ENCODE data around the gene OR4D2. TPM values are rescaled to one million over a fixed set of nuclear protein-coding genes. Genes with fewer than 3 reads are reported as not detected.

Gene OR4D2
- total and polyA plus RNA-seq, 2 of the 8 experiments (the other 6 are each of a cell fraction or from before 2014, with no cell fraction given) = not detected

DNA sequence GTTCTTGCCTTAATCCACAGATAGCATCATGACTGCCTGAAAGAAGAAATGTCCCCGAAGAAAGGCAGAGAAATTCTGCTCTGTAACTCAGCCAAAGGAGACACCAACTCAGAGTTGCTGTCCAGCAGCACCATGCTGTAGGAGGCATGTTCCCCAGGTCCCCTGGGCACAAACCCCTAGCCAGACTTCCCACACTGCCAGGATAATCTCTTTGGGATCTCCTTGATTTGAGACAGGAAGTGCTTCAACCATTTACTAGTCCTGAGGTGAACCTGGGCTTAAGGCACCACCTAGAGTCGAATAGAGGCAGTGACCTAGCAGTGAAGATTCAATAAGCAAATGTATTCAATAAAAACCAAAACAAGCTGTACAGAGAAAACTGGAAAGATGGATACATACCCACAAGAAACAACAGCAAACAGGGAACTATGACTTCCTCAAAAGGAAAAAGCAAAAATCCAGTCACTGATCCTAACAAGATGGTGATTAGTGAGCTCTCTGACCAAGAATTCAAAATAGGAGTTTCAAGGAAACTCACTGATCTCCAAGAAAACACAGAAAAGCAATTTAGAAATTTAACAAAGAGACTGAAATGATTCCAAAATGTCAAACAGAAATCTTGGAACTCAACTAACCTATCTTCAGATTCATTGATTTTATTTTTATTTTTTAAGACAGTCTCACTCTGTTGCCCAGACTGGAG is 5.7 kb downstream of the OR4D2 start (continued):
- TF ChIP-seq EGR1 (IDR thresholded peaks at IDR 0.05; ENCODE audit: borderline replicate concordance, low read depth, low read length) (no peak), KDM4A (IDR thresholded peaks at IDR 0.05; ENCODE audit: low read depth, low read length, severe bottlenecking) (no peak), SP2 (IDR thresholded peaks at IDR 0.05; ENCODE audit: low read length) (no peak), RFX5 (IDR thresholded peaks at IDR 0.05; ENCODE audit: borderline replicate concordance, low read depth, low read length) (no peak), TCF12 (IDR thresholded peaks at IDR 0.05; ENCODE audit: low read depth, low read length) (no peak), SUZ12 (IDR thresholded peaks at IDR 0.05; ENCODE audit: low read length) (no peak), GTF2F1 (IDR thresholded peaks at IDR 0.05; ENCODE audit: borderline replicate concordance, low read depth, low read length) (no peak), BACH1 (IDR thresholded peaks at IDR 0.05; ENCODE audit: low read length) (no peak), POLR2AphosphoS5 (IDR thresholded peaks at IDR 0.05; ENCODE audit: low read depth, low read length) (no peak), TAF7 (optimal IDR thresholded peaks at IDR 0.05; ENCODE audit: borderline replicate concordance, low read depth, low read length) (no peak), HDAC6 (IDR thresholded peaks at IDR 0.05; ENCODE audit: low read depth, low read length) (no peak), HDAC2 (IDR thresholded peaks at IDR 0.05; ENCODE audit: borderline replicate concordance in 1 of 2, low read depth in 2 of 2, low read length in 2 of 2) (no peak), CTCF (IDR thresholded peaks at IDR 0.05; ENCODE audit: control extremely low read depth in 1 of 3, insufficient read depth in 1 of 3, low read depth in 1 of 3, low read length in 3 of 3) (peak in 2 of 3 experiments; percentile 73 to 77; a peak in 3 of 4 replicates), MAX (IDR thresholded peaks at IDR 0.05) (peak; percentile 60), EP300 (IDR thresholded peaks at IDR 0.05; ENCODE audit: borderline replicate concordance in 1 of 2, low read depth in 2 of 2, low read length in 2 of 2) (no peak), JUND (IDR thresholded peaks at IDR 0.05; ENCODE audit: low read length) (no peak), RAD21 (IDR thresholded peaks at IDR 0.05 in 1 of 2, conservative IDR thresholded peaks at IDR 0.05 in 1 of 2; ENCODE audit: low read depth in 2 of 2, low read length in 2 of 2) (peak; percentile 87 to 92), YY1 (IDR thresholded peaks at IDR 0.05; ENCODE audit: low read depth, low read length) (peak; percentile 29; the same call in 1 of the 2 replicates), CBX8 (IDR thresholded peaks at IDR 0.05; ENCODE audit: borderline replicate concordance, low read depth, low read length) (no peak)
- TF ChIP-seq, protein P1, sequence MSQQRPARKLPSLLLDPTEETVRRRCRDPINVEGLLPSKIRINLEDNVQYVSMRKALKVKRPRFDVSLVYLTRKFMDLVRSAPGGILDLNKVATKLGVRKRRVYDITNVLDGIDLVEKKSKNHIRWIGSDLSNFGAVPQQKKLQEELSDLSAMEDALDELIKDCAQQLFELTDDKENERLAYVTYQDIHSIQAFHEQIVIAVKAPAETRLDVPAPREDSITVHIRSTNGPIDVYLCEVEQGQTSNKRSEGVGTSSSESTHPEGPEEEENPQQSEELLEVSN (IDR thresholded peaks at IDR 0.05) = no peak
